H54 (cell line): ENCODE data around the gene NUP58.
"Not testable (repeated sequence)": the region's sequence is repeated elsewhere in the genome, so short reads cannot be mapped to it uniquely, and the experiment has no call there.

Experiments
- DNase-seq: peaks from one replicate; pipeline ENCODE4 v3.0.0; 2011; ENCODE audit warnings: low spot score, mixed read lengths; ENCODE audit not compliant: insufficient read length
- FAIRE-seq: peaks from 3 replicates; lab custom pipeline; 2011; peaks lifted over from hg19 to GRCh38; lab: Jason Lieb, UNC
- POLR2A ChIP-seq: IDR thresholded peaks from 2 replicates; pipeline ENCODE4 v1.6.1; 2011; ENCODE audit warnings: low read depth, mild to moderate bottlenecking, low read length

NUP58 gene

DNA sequence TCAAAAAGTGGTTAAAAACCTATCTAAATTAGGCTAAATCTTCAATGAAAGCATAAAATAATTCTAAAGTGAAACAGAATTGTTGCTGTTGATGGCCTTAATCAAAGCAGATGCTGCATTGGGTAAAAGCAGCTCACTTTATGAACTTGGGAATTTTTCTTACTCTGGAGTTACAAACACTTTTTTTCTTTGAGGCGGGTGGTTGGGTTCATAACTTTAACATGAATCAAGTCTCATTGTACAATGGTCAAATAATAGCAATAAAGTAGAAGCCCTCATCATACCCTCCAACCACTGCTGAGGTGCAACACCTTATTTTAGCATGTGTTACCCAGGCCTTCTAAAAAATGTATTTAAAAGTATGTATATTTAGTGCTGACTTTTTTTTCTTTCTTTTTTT is 29.1 kb downstream of the NUP58 start:
- FAIRE-seq (no peak), DNase-seq (no peak)
- no peak for TF ChIP-seq POLR2A

DNA sequence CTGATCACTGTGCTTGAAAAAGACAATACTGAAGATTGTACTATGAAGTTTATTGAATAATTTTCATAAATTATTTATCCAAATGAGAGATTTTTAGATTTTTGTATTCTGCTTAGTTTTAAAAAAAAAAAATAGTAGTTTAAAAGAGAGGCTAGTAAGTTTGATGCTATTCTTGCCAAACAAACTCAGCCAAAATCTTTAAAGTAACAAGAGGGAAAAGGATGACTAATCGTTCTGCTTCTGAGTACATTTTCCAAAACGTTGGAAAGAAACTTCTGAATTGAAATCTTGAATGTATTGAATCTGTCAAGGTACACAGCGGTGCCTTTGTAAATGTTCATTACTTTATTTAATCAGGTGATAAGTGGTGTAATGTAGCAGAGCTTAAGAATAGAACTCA is 34.4 kb downstream of the NUP58 start:
- DNase-seq (no peak), FAIRE-seq (no peak)
- no peak for TF ChIP-seq POLR2A

DNA sequence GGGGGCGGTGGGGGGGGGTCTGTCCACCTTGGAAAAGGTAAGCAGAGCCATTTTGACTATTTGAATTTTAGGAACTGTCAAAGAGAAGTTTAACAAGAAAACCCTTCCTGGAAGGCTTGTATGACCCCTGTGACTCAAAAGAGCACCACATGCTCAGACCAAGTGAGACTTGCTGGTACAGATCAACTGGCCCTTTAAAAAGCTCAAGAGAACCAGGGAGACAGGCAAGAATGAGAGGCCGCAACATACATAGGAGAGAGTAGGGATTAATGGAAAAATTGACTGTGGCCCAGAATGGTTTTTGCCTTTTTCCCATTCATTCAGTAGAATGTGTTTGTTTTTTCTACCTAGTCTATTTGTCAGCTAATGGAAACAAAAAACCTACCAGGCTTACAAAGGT is 44.2 kb downstream of the NUP58 start:
- DNase-seq = no peak
- TF ChIP-seq POLR2A = no peak
- FAIRE-seq = no peak

DNA sequence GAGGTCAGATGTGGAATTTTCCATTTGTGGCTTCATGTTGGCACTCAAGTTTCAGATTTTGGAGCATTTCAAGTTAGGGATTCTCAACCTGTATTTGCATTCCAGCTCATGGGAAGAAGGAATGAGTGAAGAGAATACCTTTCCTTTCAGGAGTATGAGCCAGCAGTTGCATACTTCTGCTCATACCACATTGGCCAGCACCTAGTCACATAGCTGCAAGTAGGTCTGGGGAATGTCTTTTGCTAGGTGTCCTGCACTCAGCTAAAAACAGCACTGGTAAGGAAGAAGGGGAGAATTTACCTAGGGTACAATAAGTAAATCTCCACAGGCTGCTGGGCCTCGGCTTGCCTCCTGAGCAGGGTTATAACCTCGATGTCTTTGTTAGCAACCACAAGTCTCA is 45.7 kb downstream of the NUP58 start:
- DNase-seq (no peak), FAIRE-seq (no peak)
- TF ChIP-seq POLR2A = no peak

DNA sequence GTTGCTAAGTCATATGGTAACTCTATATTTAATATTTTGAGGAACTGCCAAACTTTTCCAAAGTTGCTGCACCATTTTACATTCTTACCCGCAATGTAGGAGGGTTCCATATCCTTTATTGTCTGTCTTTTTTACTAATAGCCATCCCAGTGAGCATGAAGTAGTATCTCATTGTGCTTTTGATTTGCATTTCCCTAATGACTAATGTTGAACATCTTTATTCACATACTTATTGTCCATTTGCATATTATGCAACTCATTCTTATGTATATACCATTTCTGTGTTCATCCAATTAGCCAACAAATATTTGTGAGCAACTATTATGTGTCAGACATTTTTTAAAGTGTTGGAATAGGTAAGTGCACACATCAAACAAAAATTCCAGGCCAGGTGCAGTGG is 50.0 kb downstream of the NUP58 start:
- no peak for TF ChIP-seq POLR2A
- no peak for DNase-seq
- no peak for FAIRE-seq

DNA sequence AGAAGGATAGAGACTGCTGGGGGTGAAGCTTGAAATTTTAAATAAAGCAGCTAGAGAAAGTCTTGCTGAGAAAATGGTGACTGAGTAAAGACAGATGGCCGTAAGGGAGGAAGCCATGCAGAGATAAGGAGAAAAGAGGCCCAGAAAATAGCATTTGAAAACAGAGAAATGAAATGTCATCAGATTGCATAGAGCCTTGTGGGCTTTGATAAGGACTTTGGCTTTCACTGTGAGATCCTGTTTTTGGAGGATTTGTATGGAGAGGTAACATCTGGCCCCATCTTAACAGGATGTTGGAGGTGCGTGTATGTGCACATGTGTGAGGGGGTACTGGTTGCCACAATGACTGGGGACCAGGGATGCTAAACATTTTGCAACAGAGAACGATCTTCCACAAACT is 50.8 kb downstream of the NUP58 start:
- DNase-seq = no peak
- no peak for FAIRE-seq
- no peak for TF ChIP-seq POLR2A

DNA sequence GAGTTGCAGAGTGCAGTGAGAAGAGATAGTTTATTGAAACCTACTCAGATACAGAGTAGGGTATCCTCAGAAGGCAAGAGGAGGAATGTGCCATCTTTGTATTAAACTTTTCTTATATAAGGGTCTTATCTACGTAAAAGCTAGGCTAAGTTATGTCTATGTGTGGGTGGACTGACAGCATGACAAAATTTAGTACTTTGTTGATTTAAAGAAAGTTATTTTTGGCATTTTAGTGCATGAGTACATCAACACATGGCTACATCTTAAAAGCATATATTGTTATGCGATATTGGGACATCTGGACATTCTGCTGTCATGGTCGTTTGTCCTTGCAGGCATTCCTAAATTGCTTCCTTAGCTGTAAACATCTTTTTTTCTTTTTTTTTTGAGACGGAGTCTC is 51.4 kb downstream of the NUP58 start:
- FAIRE-seq (no peak), DNase-seq (no peak)
- no peak for TF ChIP-seq POLR2A

DNA sequence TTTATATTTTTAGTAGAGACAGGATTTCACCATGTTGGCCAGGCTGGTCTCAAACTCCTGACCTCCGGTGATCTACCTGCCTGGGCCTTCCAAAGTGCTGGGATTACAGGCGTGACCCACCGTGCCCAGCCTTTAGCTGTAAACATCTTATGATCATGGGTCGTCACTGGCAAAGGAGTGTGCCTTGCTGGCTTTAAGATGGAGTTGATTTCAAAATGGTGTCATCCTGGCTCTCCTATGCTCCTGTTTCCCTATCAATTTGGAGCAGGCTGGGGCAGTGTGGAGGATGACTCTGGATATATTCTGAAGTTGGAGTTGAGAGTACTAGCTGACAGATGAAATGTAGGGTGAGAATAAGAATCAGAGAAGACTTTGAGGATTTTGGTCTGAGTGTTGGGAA is 51.9 kb downstream of the NUP58 start:
- FAIRE-seq (no peak), DNase-seq (no peak)
- no peak for TF ChIP-seq POLR2A

DNA sequence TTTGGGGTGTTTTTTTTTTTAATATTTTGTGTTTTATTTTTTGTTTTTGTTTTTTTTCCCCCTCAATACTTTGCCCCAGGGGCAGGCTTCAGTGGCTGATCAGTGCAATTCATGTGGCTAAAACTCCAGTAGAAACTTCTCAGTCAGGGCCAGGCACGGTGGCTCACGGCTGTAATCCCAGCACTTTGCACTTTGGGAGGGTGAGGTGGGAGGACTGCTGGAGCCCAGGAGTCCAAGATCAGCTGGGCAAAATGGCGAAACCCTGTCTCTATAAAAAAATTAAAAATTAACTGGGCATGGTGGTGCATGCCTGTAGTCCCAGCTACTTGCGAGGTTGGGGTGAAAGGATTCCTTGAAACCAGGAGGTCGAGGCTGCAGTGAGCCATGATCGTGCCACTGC is 53.0 kb downstream of the NUP58 start:
- DNase-seq (no peak), FAIRE-seq (no peak)
- TF ChIP-seq POLR2A = no peak

DNA sequence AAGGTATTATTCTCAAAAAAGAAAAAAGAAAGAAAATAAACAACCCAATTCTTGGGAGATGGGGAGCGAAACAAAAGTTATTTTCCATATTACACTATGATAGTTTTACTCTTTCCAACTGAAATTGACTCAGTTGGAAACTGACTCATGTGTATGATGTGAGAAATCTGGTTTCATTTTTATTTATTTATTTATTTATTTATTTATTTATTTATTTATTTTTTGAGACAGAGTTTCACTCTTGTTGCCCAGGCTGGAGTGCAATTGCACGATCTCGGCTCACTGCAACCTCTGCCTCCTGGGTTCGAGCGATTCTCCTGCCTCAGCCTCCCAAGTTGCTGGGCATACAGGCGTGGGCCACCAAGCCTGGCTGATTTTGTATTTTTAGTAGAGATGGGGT is 59.0 kb downstream of the NUP58 start:
- FAIRE-seq, DNase-seq: not testable (repeated sequence)

DNA sequence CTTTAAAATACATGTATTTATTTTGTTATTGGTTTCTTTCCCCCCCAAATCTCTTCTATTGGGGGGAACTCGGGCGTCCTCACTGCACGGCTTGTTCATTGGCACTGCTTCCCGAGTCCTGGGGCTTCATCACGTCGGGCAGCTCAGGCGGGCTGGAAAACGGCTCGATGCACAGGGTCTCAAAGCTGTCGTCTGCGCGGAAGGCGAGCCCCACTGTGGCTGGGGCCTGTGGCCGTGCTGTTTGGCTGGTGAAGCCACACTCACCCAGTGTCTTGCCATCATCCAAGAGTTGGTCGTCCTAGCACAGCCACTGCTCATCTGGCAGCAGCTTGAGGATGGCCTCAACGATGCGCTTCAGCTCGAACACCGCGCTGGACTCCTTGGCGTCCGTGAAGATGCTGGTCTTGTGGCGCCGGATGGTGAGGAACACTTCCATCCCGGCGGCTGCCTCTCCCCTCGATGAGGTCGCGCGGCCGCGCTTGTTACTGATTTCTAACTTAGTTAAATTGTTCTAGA is 64.4 kb downstream of the NUP58 start:
- no peak for DNase-seq
- TF ChIP-seq POLR2A = no peak
- FAIRE-seq = no peak

DNA sequence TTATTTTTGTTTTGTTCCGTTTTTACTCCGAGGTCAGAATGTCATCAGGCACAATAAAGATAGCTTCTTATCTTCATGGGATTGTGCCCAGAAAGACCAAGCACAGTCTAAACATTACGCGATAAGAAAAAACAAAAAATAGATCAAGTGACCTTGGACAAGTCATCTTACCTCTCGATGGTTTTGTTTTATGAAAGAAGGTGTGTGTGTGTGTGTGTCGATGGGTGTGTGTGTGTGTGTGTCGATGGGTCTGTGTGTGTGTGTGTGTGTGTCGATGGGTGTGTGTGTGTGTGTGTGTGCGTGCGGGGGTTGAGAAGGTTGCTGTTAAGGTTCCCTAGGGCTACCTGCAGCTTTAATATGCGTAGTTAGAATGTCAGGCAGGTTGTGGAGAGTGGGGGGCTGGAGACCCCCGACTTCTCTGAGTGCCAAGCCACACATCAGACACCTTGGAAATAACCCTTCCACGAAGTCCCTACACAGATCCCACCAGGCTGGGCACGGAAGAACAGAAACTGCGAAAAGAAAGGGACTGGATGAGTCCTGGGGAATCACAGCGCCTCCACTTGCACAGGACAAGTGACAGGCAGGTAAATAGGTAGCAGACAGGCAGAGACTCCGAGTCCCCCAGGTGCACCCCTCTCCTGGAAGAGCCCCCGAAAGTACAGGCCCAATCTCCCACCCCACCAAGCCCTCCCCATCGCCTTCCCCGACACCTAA is 69.9 kb downstream of the NUP58 start:
- no peak for FAIRE-seq
- no peak for TF ChIP-seq POLR2A

DNA sequence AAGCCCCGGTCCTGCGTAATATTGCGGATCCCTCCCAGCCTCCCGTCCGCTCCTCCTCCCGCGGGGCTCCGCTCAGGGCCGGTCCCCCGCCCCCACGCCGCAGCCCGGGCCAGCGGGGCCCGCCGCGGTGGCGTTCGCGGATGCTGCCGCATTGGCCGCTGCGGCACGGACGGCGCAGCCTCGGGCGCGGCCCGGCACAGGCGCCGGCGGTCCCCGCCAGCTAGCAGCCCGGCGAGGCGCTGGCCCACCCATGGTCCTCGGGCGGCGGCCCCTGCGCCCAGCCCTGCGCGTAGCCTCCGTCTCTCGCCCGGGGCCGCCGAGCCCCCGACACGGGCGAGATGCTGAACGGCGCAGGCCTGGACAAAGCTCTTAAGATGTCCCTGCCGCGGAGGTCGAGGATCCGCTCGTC is 70.5 kb downstream of the NUP58 start, which contains the start of gene ATP8A2:
Gene ATP8A2, plus strand, starts transcription at position 100 of the 409 bp plus-strand sequence. Its CDS starts 239 bp downstream, at position 339.
- FAIRE-seq (no peak), DNase-seq (no peak)
- no peak for TF ChIP-seq POLR2A

More for the DNA sequence above, 69.9 kb downstream of the NUP58 start:
- no peak for DNase-seq

DNA sequence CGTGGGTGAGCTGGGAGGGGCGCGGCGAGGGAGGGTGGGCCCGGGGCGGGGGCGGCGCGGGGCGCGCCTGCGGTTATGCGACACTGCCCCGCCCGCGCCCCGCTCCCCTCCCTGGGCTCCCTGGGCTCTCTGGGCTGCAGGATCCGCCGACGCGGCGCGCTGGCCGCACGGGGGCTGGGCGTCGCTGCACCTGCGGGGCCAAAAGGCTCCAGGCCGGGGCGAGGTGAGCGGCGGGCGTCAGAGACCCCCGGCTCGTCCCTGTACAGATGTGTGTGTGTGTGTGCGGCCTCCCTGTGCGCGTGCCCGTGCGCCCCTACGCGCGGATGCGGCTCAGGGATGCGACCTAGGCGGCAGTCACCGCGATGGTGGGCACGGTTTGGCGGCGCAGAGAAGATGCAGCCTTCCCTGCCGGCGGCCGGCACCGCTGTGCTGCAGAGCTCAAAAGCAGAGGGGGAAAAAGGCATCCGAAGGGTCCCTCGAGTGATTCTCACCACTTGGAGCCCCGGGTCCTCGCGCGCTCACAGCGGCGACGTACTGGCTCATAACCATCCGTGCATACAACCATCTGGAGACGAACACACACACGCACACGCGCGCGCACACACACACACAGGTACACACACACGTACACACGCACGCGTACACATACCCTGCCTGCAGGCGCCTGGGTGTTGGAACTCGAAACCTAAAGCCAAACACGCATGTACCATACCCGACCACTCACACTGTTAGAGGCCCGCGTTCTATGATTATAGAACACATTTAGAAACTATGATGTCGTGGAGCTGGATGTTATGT is 71.1 kb downstream of the NUP58 start:
- FAIRE-seq (no peak), DNase-seq (no peak)
- no peak for TF ChIP-seq POLR2A
